Measurements from ENCODE around the gene FNDC3B.

DNA sequence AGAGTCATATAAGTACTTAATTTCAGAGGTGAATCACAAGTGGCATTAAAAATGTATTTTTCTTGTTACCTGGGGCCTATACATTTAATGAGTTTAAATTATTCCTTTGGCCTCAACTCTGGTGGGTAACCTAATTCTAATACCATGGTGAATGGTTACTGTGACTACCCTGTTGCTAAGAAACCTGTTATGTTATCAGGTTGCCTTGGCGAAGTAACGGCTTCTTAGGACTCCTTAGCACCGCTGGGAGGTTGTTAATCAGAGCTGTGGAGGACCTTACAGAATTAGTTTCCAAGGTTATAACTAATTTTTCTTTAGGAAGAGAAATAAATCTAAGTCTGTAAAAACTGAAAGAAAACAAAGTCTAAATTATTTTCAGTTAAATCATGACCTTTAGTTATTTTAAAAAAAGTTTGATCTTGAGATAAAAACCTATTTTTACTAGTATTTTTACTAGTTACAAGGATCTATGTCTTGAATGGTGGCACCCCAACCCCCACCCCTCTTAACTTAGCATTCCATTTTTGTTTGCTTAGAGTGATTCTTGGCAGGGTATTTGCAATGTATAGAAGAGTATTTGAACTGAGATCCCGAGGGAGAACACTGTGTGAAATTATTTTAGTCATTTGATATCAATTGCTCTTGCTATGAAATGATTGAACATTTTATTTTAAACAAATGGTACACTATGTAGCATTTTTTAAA is 155.5 kb downstream of the FNDC3B start:
- TF ChIP-seq CTCF (IDR thresholded peaks at IDR 0.05) = no peak
- TF ChIP-seq TCF7L2 (IDR thresholded peaks at IDR 0.05; ENCODE audit: low read depth, low read length) = no peak
- no peak for TF ChIP-seq POLR2AphosphoS5 (IDR thresholded peaks at IDR 0.05; ENCODE audit: low read depth, low read length)
